HG03571 (cell line): ENCODE data around the gene CDKAL1.

Experiments used
- ATAC-seq: cut with Tn5 transposase; IDR thresholded peaks from one replicate; pipeline ENCODE4 v1.9.1; 2021; ENCODE audit not compliant: unreplicated experiment

Gene CDKAL1

GRCh38 chr6:20789162-20789561 is 254.9 kb downstream of the CDKAL1 start:
- no peak for ATAC-seq

GRCh38 chr6:20790032-20790791 is 256.0 kb downstream of the CDKAL1 start:
- no peak for ATAC-seq

- no peak for ATAC-seq
Measured at GRCh38 chr6:20791074-20791473, 256.8 kb downstream of the CDKAL1 start.

- ATAC-seq = no peak
Measured at GRCh38 chr6:20791944-20792343, 257.7 kb downstream of the CDKAL1 start.

GRCh38 chr6:20793174-20793573 is 258.9 kb downstream of the CDKAL1 start:
- ATAC-seq = no peak

GRCh38 chr6:20797597-20797996 is 263.3 kb downstream of the CDKAL1 start:
- ATAC-seq = no peak

GRCh38 chr6:20800229-20800628 is 266.0 kb downstream of the CDKAL1 start:
- no peak for ATAC-seq

GRCh38 chr6:20800653-20801052 is 266.4 kb downstream of the CDKAL1 start:
- ATAC-seq = no peak

GRCh38 chr6:20801595-20801994 is 267.3 kb downstream of the CDKAL1 start:
- ATAC-seq = no peak

- no peak for ATAC-seq
Measured at GRCh38 chr6:20802596-20802995, 268.3 kb downstream of the CDKAL1 start.

- no peak for ATAC-seq
Measured at GRCh38 chr6:20805021-20805420, 270.8 kb downstream of the CDKAL1 start.

GRCh38 chr6:20806669-20807068 is 272.4 kb downstream of the CDKAL1 start:
- no peak for ATAC-seq

- ATAC-seq = no peak
Measured at GRCh38 chr6:20808439-20808838, 274.2 kb downstream of the CDKAL1 start.

GRCh38 chr6:20808924-20809323 is 274.7 kb downstream of the CDKAL1 start:
- ATAC-seq = no peak

- no peak for ATAC-seq
Measured at GRCh38 chr6:20810727-20811108, 276.5 kb downstream of the CDKAL1 start.

GRCh38 chr6:20811109-20811761 is 277.0 kb downstream of the CDKAL1 start:
- ATAC-seq = no peak

GRCh38 chr6:20812776-20813175 is 278.5 kb downstream of the CDKAL1 start:
- ATAC-seq = no peak

GRCh38 chr6:20814494-20814893 is 280.2 kb downstream of the CDKAL1 start:
- ATAC-seq = no peak

- no peak for ATAC-seq
Measured at GRCh38 chr6:20816126-20816525, 281.9 kb downstream of the CDKAL1 start.

GRCh38 chr6:20817806-20818320 is 283.6 kb downstream of the CDKAL1 start:
- no peak for ATAC-seq

GRCh38 chr6:20819774-20820400 is 285.6 kb downstream of the CDKAL1 start:
- no peak for ATAC-seq

- ATAC-seq = no peak
Measured at GRCh38 chr6:20826378-20826777, 292.1 kb downstream of the CDKAL1 start.
